HepG2 (cell line): ENCODE data around the gene SRBD1.

Experiments
- ADNP ChIP-seq: sonication (generic); formaldehyde crosslinking; IDR thresholded peaks from 2 replicates; pipeline ENCODE4 v1.4.0; 2020; ENCODE audit warnings: missing genetic modification reagents
- CTCF ChIP-seq: sonication (generic); formaldehyde crosslinking; IDR thresholded peaks from 2 replicates; pipeline ENCODE4 v1.5.0; 2020; ENCODE audit warnings: mild to moderate bottlenecking, missing genetic modification reagents, moderate library complexity
- ETV6 ChIP-seq: sonication (generic); formaldehyde crosslinking; conservative IDR thresholded peaks from 2 replicates; pipeline ENCODE4 v1.4.0; 2020; ENCODE audit warnings: missing genetic modification reagents
- GRHL1 ChIP-seq: sonication (generic); formaldehyde crosslinking; conservative IDR thresholded peaks from 2 replicates; pipeline ENCODE4 v1.8.0; 2022; ENCODE audit warnings: missing genetic modification reagents
- HNRNPL ChIP-seq: fragments of 200-400 bp; formaldehyde crosslinking; IDR thresholded peaks from 2 replicates; pipeline ENCODE4 v1.6.1; 2017; ENCODE audit warnings: mild to moderate bottlenecking, low read depth, low read length
- NFIB ChIP-seq: sonication (generic); formaldehyde crosslinking; IDR thresholded peaks from 2 replicates; pipeline ENCODE4 v1.9.0; 2021; ENCODE audit warnings: missing genetic modification reagents, mild to moderate bottlenecking, borderline replicate concordance
- PBX3 ChIP-seq: sonication (generic); formaldehyde crosslinking; IDR thresholded peaks from 2 replicates; pipeline ENCODE4 v1.8.1; 2023; ENCODE audit warnings: missing genetic modification reagents, inconsistent platforms, borderline replicate concordance
- SOX6 ChIP-seq, 2 experiments: fragments of 450-650 bp in 1 of 2; sonication (generic) in 1 of 2; formaldehyde crosslinking in 1 of 2; IDR thresholded peaks; 2 replicates each; pipeline versions ENCODE4 v1.4.0 to v1.6.1; 2017 to 2020; ENCODE audit warnings: antibody characterized with exemption in 1 of 2, mild to moderate bottlenecking in 1 of 2, missing genetic modification reagents in 1 of 2
- USF2 ChIP-seq, 2 experiments: sonication (generic) in 1 of 2; formaldehyde crosslinking in 1 of 2; IDR thresholded peaks; 2 replicates each; pipeline versions ENCODE4 v1.5.1 to v1.6.1; 2011 to 2020; ENCODE audit warnings: borderline replicate concordance in 1 of 2, low read depth in 1 of 2, low read length in 1 of 2, mild to moderate bottlenecking in 1 of 2, missing genetic modification reagents in 1 of 2, moderate library complexity in 1 of 2
- ZMYM4 ChIP-seq: sonication (generic); formaldehyde crosslinking; IDR thresholded peaks from 2 replicates; pipeline ENCODE4 v1.8.1; 2023; ENCODE audit warnings: mild to moderate bottlenecking, missing genetic modification reagents
- ZNF282 ChIP-seq: fragments of 450-650 bp; IDR thresholded peaks from 2 replicates; pipeline ENCODE4 v1.6.1; 2018; ENCODE audit not compliant: partially characterized antibody
- ZNF75D ChIP-seq: sonication (generic); formaldehyde crosslinking; IDR thresholded peaks from 2 replicates; pipeline ENCODE4 v1.8.1; 2023; ENCODE audit warnings: missing genetic modification reagents, mild to moderate bottlenecking, borderline replicate concordance
- ZSCAN29 ChIP-seq: sonication (generic); formaldehyde crosslinking; conservative IDR thresholded peaks from 2 replicates; pipeline ENCODE4 v1.4.0; 2020; ENCODE audit warnings: mild to moderate bottlenecking, missing genetic modification reagents

- TF ChIP-seq HNRNPL, result no peak
- TF ChIP-seq ETV6 (CRISPR knock-in tag), result no peak
- no peak for TF ChIP-seq ZNF282
- TF ChIP-seq NFIB (CRISPR knock-in tag), result no peak
- no peak for TF ChIP-seq CTCF (CRISPR knock-in tag)
- TF ChIP-seq USF2 (IDR thresholded peaks at IDR 0.05; ENCODE audit: low read depth, low read length), result no peak
- no peak for TF ChIP-seq USF2 (CRISPR knock-in tag; IDR thresholded peaks at IDR 0.05; ENCODE audit: borderline replicate concordance)
- no peak for TF ChIP-seq ZMYM4
- TF ChIP-seq PBX3, result no peak
- no peak for TF ChIP-seq ADNP
- TF ChIP-seq ZNF75D (CRISPR knock-in tag), result no peak
- TF ChIP-seq GRHL1 (CRISPR knock-in tag), result no peak
- TF ChIP-seq SOX6 (IDR thresholded peaks at IDR 0.05), result no peak
- TF ChIP-seq SOX6 (CRISPR knock-in tag; IDR thresholded peaks at IDR 0.05), result no peak
- TF ChIP-seq ZSCAN29 (CRISPR knock-in tag), result no peak
Observed at GRCh38 chr2:45629971-45630370, 18.9 kb upstream of the SRBD1 start.
